Prostate gland (tissue), 2 donors: ENCODE results near the gene PDK4.

Experiments
- POLR2A ChIP-seq: fragments of 450-650 bp; IDR thresholded peaks from one replicate; pipeline ENCODE4 v1.6.1; 2016; ENCODE audit warnings: antibody characterized with exemption, mild to moderate bottlenecking
- POLR2AphosphoS5 ChIP-seq: sonication (generic); formaldehyde crosslinking; IDR thresholded peaks from one replicate; pipeline ENCODE4 v1.6.1; 2017; ENCODE audit warnings: antibody characterized with exemption
- TF ChIP-seq, protein P1 (sequence below), 4 experiments: fragments of 200-600 bp in 2 of 4; fragments of 450-650 bp in 2 of 4; sonication (generic) in 2 of 4; IDR thresholded peaks; 1 replicate in 3 of 4; 2 replicates in 1 of 4; pipeline ENCODE4 v1.5.1; 2016 to 2019; ENCODE audit warnings: antibody characterized with exemption in 4 of 4, mild to moderate bottlenecking in 2 of 4, moderate library complexity in 2 of 4

GRCh38 chr7:95560674-95561073 lies 35.6 kb downstream of the PDK4 start:
- TF ChIP-seq POLR2AphosphoS5 (peak; percentile 58), POLR2A (no peak)
- TF ChIP-seq, protein P1, sequence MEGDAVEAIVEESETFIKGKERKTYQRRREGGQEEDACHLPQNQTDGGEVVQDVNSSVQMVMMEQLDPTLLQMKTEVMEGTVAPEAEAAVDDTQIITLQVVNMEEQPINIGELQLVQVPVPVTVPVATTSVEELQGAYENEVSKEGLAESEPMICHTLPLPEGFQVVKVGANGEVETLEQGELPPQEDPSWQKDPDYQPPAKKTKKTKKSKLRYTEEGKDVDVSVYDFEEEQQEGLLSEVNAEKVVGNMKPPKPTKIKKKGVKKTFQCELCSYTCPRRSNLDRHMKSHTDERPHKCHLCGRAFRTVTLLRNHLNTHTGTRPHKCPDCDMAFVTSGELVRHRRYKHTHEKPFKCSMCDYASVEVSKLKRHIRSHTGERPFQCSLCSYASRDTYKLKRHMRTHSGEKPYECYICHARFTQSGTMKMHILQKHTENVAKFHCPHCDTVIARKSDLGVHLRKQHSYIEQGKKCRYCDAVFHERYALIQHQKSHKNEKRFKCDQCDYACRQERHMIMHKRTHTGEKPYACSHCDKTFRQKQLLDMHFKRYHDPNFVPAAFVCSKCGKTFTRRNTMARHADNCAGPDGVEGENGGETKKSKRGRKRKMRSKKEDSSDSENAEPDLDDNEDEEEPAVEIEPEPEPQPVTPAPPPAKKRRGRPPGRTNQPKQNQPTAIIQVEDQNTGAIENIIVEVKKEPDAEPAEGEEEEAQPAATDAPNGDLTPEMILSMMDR (IDR thresholded peaks at IDR 0.05): no peak
